Activated CD8-positive, alpha-beta T cell treated with anti-CD3 and anti-CD28 coated beads, Interleukin-2, amount 10 ng/mL, durations not matched to agents 7 days and 5 days (primary cell): Measurements from ENCODE around the gene GPR63. TPM values are rescaled to one million over a fixed set of nuclear protein-coding genes. Genes with fewer than 3 reads are reported as not detected.

ENCODE experiments used
- ATAC-seq: fragments of 150-1000 bp; cut with Tn5 transposase; one replicate; pipeline ENCODE4 v1.10.0; 2021; ENCODE audit warnings: moderate library complexity
- CTCF ChIA-PET: fragments of 350-600 bp; sonication (Branson Sonifier 250); formaldehyde crosslinking; loops from one replicate; lab custom pipeline; 2021; ENCODE audit warnings: antibody characterized with exemption; lab: Charles Lee
- POLR2A ChIA-PET: fragments of 350-600 bp; sonication (Branson Sonifier 250); formaldehyde crosslinking; loops from one replicate; lab custom pipeline; 2021; ENCODE audit warnings: antibody characterized with exemption; lab: Charles Lee
- DNase-seq: peaks from one replicate; pipeline ENCODE4 v3.0.0-alpha.2; 2020
- H3K27ac Mint-ChIP-seq: one replicate; pipeline ENCODE4 v1.8.0; 2021; ENCODE audit warnings: mild to moderate bottlenecking, mixed read lengths
- H3K27me3 Mint-ChIP-seq: one replicate; pipeline ENCODE4 v1.8.0; 2021; ENCODE audit warnings: low read depth, mixed read lengths
- H3K36me3 Mint-ChIP-seq: one replicate; pipeline ENCODE4 v1.8.0; 2021; ENCODE audit warnings: low read depth, mixed read lengths
- H3K4me1 Mint-ChIP-seq: one replicate; pipeline ENCODE4 v1.8.0; 2021; ENCODE audit warnings: low read depth, mixed read lengths
- H3K4me3 Mint-ChIP-seq: one replicate; pipeline ENCODE4 v1.8.0; 2021; ENCODE audit warnings: mild to moderate bottlenecking, mixed read lengths
- H3K9me3 Mint-ChIP-seq: one replicate; pipeline ENCODE4 v1.8.0; 2022; ENCODE audit warnings: mixed read lengths; ENCODE audit not compliant: insufficient read depth
- total RNA-seq, 2 experiments: library from RNA; stranded (reverse); gene quantifications; one replicate each; pipeline ENCODE4 v1.2.3, GENCODE V29; 2021

The GPR63 gene
- total RNA-seq, 2 experiments from 2014 or later = 1.2 to 1.6 TPM

DNA sequence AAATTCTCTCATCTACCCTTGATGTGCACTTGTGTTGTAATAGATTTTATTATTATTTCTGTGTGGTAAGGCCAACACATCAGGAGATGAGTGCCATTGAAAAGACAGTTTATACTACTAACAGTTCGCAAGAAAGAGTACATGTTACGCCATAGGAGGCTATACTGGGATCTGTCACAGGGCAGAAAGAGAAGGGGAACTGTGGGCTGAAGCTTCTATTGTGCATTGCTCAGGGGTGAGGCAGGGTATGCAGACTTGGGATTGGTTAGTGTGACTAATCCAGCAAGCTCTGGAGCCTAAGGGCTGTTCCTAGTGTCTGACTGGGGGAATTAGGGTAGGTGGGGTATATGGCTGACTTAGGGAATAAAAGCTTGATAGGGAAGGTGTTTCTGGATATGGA lies 50.9 kb downstream of the GPR63 start:
- CTCF ChIA-PET = interaction anchor here (1.1 kb wide), 1 partner anchor 10 kb away, joined by 3 read pairs; no protein-coding TSS in a partner anchor
- Mint-ChIP-seq H3K9me3 (no peaks in the 10 kb centered on the region), H3K27me3 (peaks cover 2% of the 10 kb centered on the region), H3K4me1 (peaks cover 7% of the 10 kb centered on the region), H3K36me3 (no peaks in the 10 kb centered on the region), H3K4me3 (no peak overlapping the region), H3K27ac (no peak overlapping the region)
- no peak for ATAC-seq
- POLR2A ChIA-PET = no interaction called here
- no peak for DNase-seq

GRCh38 chr6:96784650-96785049 lies 52.6 kb downstream of the GPR63 start:
- Mint-ChIP-seq H3K27me3 (peaks cover 4% of the 10 kb centered on the region), H3K4me1 (peaks cover 7% of the 10 kb centered on the region), H3K27ac (no peak overlapping the region), H3K9me3 (no peaks in the 10 kb centered on the region), H3K36me3 (no peaks in the 10 kb centered on the region), H3K4me3 (no peak overlapping the region)
- POLR2A ChIA-PET = no interaction called here
- DNase-seq (no peak), ATAC-seq (no peak)
- CTCF ChIA-PET = no interaction called here

- Mint-ChIP-seq H3K4me3 (no peak overlapping the region), H3K9me3 (no peaks in the 10 kb centered on the region), H3K4me1 (peaks cover 7% of the 10 kb centered on the region), H3K36me3 (no peaks in the 10 kb centered on the region), H3K27me3 (peaks cover 4% of the 10 kb centered on the region), H3K27ac (no peak overlapping the region)
- POLR2A ChIA-PET = no interaction called here
- no peak for ATAC-seq
- no peak for DNase-seq
- CTCF ChIA-PET = no interaction called here
Observed at GRCh38 chr6:96783307-96783706, 54.0 kb downstream of the GPR63 start.

- ATAC-seq = no peak
- no peaks in the 10 kb centered on the region for H3K9me3 Mint-ChIP-seq
- no peaks in the 10 kb centered on the region for H3K36me3 Mint-ChIP-seq
- ChIA-PET POLR2A (no interaction called here), CTCF (no interaction called here)
- H3K27ac Mint-ChIP-seq = no peak overlapping the region
- H3K4me1 Mint-ChIP-seq = peaks cover 7% of the 10 kb centered on the region
- H3K4me3 Mint-ChIP-seq = no peak overlapping the region
- peaks cover 6% of the 10 kb centered on the region for H3K27me3 Mint-ChIP-seq
- DNase-seq = no peak
Observed at GRCh38 chr6:96781557-96781956, 55.7 kb downstream of the GPR63 start.

DNA sequence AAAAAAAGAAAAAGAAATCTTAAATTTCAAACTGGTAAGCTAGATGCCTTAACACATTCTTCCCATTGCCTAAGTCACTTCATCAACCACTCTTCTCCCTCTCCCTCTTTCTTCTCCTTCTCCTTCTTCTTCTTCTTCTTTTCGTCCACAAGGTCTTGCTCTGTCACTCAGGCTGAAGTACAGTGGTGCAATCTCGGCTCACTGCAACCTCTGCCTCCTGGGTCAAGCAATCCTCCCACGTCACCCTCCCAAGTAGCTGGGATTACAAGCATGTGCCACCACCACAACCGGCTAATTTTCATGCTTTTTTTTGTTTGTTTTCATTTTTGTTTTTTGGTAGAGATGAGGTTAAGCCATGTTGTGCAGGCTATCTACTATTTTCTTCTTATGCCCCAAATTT lies 60.2 kb downstream of the GPR63 start:
- Mint-ChIP-seq H3K4me1 (no peaks in the 10 kb centered on the region), H3K36me3 (no peaks in the 10 kb centered on the region), H3K27ac (no peak overlapping the region), H3K27me3 (peaks cover 9% of the 10 kb centered on the region), H3K9me3 (no peaks in the 10 kb centered on the region), H3K4me3 (no peak overlapping the region)
- ChIA-PET POLR2A (no interaction called here), CTCF (no interaction called here)
- ATAC-seq (no peak), DNase-seq (no peak)

- ATAC-seq = no peak
- peaks cover 9% of the 10 kb centered on the region for H3K27me3 Mint-ChIP-seq
Observed at GRCh38 chr6:96775727-96776400, 61.4 kb downstream of the GPR63 start.

GRCh38 chr6:96766769-96767168 lies 70.5 kb downstream of the GPR63 start:
- H3K36me3 Mint-ChIP-seq = no peaks in the 10 kb centered on the region
- H3K27me3 Mint-ChIP-seq = peaks cover 8% of the 10 kb centered on the region
- no peak overlapping the region for H3K27ac Mint-ChIP-seq
- no peak for DNase-seq
- ATAC-seq = no peak
- no peaks in the 10 kb centered on the region for H3K9me3 Mint-ChIP-seq
- no peak overlapping the region for H3K4me3 Mint-ChIP-seq
- POLR2A ChIA-PET = no interaction called here
- H3K4me1 Mint-ChIP-seq = no peaks in the 10 kb centered on the region
- CTCF ChIA-PET = no interaction called here

More at GRCh38 chr6:96775727-96776400, 61.4 kb downstream of the GPR63 start:
- H3K4me3 Mint-ChIP-seq = no peak overlapping the region
- ChIA-PET CTCF (no interaction called here), POLR2A (no interaction called here)
- no peak overlapping the region for H3K27ac Mint-ChIP-seq
- no peak for DNase-seq
- no peaks in the 10 kb centered on the region for H3K4me1 Mint-ChIP-seq
- no peaks in the 10 kb centered on the region for H3K36me3 Mint-ChIP-seq
- H3K9me3 Mint-ChIP-seq = no peaks in the 10 kb centered on the region

- H3K27me3 Mint-ChIP-seq = peaks cover 4% of the 10 kb centered on the region
- H3K4me3 Mint-ChIP-seq = no peak overlapping the region
- ATAC-seq (no peak), DNase-seq (no peak)
- H3K4me1 Mint-ChIP-seq = no peaks in the 10 kb centered on the region
- ChIA-PET POLR2A (no interaction called here), CTCF (no interaction called here)
- H3K27ac Mint-ChIP-seq = no peak overlapping the region
- H3K36me3 Mint-ChIP-seq = no peaks in the 10 kb centered on the region
- H3K9me3 Mint-ChIP-seq = no peaks in the 10 kb centered on the region
Observed at GRCh38 chr6:96762599-96762998, 74.7 kb downstream of the GPR63 start.

DNA sequence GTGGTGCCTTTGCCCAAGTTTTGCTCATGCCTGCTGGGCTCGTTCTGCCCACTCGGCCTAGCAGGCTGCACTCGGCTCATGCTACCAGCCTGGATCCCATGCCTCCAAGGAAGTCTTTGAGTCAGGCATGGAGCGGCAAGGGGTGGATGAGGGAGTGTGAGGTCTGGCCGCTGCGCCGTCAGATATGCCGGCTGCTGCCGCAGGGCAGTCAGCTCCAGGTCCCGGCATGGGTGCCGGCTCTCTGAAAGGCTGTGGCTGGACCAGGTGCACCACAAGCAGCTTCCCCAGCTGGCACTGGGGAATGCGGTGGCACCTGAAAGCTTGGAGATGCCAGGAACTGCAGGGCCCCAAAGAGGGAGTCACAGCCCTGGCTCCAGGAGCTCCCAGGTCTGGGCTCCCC lies 75.5 kb downstream of the GPR63 start:
- Mint-ChIP-seq H3K27ac (no peak overlapping the region), H3K9me3 (no peaks in the 10 kb centered on the region), H3K27me3 (peaks cover 7% of the 10 kb centered on the region), H3K4me1 (no peaks in the 10 kb centered on the region), H3K36me3 (no peaks in the 10 kb centered on the region), H3K4me3 (no peak overlapping the region)
- ATAC-seq (no peak), DNase-seq (no peak)
- POLR2A ChIA-PET = interaction anchor here (0.6 kb wide), 1 partner anchor 425 kb away, joined by 3 read pairs; no protein-coding TSS in a partner anchor
- CTCF ChIA-PET = no interaction called here

DNA sequence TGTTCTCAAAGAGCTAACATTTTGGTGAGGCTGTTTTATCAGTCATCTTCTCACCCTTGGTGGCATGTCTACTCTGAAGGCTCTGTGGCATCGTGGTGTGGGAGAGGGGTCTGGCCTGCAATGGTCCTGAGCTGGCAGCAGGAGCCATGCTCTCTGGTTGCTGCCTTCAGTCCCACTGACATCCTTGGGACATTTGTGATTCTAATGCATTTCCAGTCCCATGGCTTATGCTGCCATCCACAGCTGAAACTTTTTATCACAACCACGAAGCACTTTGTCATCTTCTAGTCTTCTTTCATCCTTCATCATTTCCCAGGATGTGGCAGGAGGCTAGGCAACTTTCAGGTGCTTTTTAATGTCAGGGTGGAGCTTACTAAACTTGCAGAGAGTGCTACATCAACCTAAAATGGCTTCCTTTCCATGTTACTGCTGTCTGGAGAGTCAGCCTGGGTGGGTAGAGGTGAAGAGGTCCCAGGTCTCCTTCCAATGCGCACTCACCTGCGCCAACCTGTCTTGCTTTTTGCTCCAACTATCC lies 77.1 kb downstream of the GPR63 start:
- no peak overlapping the region for H3K27ac Mint-ChIP-seq
- H3K9me3 Mint-ChIP-seq = no peaks in the 10 kb centered on the region
- H3K36me3 Mint-ChIP-seq = no peaks in the 10 kb centered on the region
- no peak for DNase-seq
- ChIA-PET POLR2A (no interaction called here), CTCF (interaction anchor here (0.6 to 1.6 kb wide), 3 partner anchors 26 to 1557 kb away, joined by 3 to 5 read pairs (median 4); no protein-coding TSS in a partner anchor)
- no peaks in the 10 kb centered on the region for H3K4me1 Mint-ChIP-seq
- H3K4me3 Mint-ChIP-seq = no peak overlapping the region
- H3K27me3 Mint-ChIP-seq = peaks cover 10% of the 10 kb centered on the region
- ATAC-seq = no peak

GRCh38 chr6:96755096-96755495 lies 82.2 kb downstream of the GPR63 start:
- no peak overlapping the region for H3K4me3 Mint-ChIP-seq
- ChIA-PET CTCF (no interaction called here), POLR2A (no interaction called here)

GRCh38 chr6:96749891-96750290 lies 87.4 kb downstream of the GPR63 start:
- ChIA-PET CTCF (no interaction called here), POLR2A (no interaction called here)
- Mint-ChIP-seq H3K27ac (no peak overlapping the region), H3K9me3 (no peaks in the 10 kb centered on the region), H3K36me3 (no peaks in the 10 kb centered on the region), H3K4me1 (no peaks in the 10 kb centered on the region), H3K27me3 (peaks cover 22% of the 10 kb centered on the region), H3K4me3 (no peak overlapping the region)
- no peak for ATAC-seq
- DNase-seq = no peak

More at GRCh38 chr6:96755096-96755495, 82.2 kb downstream of the GPR63 start:
- Mint-ChIP-seq H3K36me3 (no peaks in the 10 kb centered on the region), H3K4me1 (no peaks in the 10 kb centered on the region), H3K9me3 (no peaks in the 10 kb centered on the region), H3K27me3 (peaks cover 20% of the 10 kb centered on the region), H3K27ac (no peak overlapping the region)
- no peak for ATAC-seq
- no peak for DNase-seq
